Neutrophil (primary cell): ENCODE measurements around the gene AGAP1.

Experiments
- H3K27ac ChIP-seq: fragments of 200-600 bp; sonication (generic); 2 replicates; pipeline ENCODE4 v1.5.1; 2016; ENCODE audit warnings: mild to moderate bottlenecking, moderate library complexity
- H3K27me3 ChIP-seq: fragments of 200-600 bp; sonication (generic); 2 replicates; pipeline ENCODE4 v1.6.0; 2016; ENCODE audit warnings: mild to moderate bottlenecking
- H3K36me3 ChIP-seq: fragments of 200-600 bp; sonication (generic); 2 replicates; pipeline ENCODE4 v1.5.1; 2017
- H3K4me1 ChIP-seq, 2 experiments: fragments of 200-600 bp in 1 of 2; sonication (generic) in 1 of 2; 1 replicate in 1 of 2; 2 replicates in 1 of 2; pipeline versions ENCODE4 v1.5.1 to v1.6.1; 2013 to 2016; ENCODE audit warnings: low read depth in 1 of 2, low read length in 1 of 2, mild to moderate bottlenecking in 1 of 2, moderate library complexity in 1 of 2; ENCODE audit not compliant: control insufficient read depth in 1 of 2, insufficient read depth in 1 of 2
- H3K4me3 ChIP-seq, 2 experiments: fragments of 200-600 bp in 1 of 2; sonication (generic) in 1 of 2; 1 replicate in 1 of 2; 2 replicates in 1 of 2; pipeline ENCODE4 v1.5.1; 2013 to 2016; ENCODE audit warnings: low read depth in 1 of 2, low read length in 1 of 2, mild to moderate bottlenecking in 1 of 2, moderate library complexity in 1 of 2
- H3K9me3 ChIP-seq: fragments of 200-600 bp; sonication (generic); 2 replicates; pipeline ENCODE4 v1.5.1; 2016
- CTCF ChIP-seq: fragments of 200-600 bp; sonication (generic); IDR thresholded peaks from 2 replicates; pipeline ENCODE4 v1.5.1; 2016; ENCODE audit warnings: antibody characterized with exemption

The AGAP1 gene

GRCh38 chr2:235719146-235719942 is 225.5 kb downstream of the AGAP1 start:
- H3K9me3 ChIP-seq, result no peaks in the 10 kb centered on the region
- H3K4me1 ChIP-seq, result no peaks in the 10 kb centered on the region
- no peak overlapping the region for H3K27ac ChIP-seq
- no peak for TF ChIP-seq CTCF
- H3K36me3 ChIP-seq, result no peaks in the 10 kb centered on the region
- no peak overlapping the region for H3K4me3 ChIP-seq
- no peaks in the 10 kb centered on the region for H3K27me3 ChIP-seq

- Histone ChIP-seq H3K27ac (no peak overlapping the region), H3K4me1 (no peaks in the 10 kb centered on the region), H3K4me3 (no peak overlapping the region), H3K36me3 (no peaks in the 10 kb centered on the region), H3K9me3 (no peaks in the 10 kb centered on the region), H3K27me3 (no peaks in the 10 kb centered on the region)
- no peak for TF ChIP-seq CTCF
Observed at GRCh38 chr2:235721625-235722024, 227.8 kb downstream of the AGAP1 start.

DNA sequence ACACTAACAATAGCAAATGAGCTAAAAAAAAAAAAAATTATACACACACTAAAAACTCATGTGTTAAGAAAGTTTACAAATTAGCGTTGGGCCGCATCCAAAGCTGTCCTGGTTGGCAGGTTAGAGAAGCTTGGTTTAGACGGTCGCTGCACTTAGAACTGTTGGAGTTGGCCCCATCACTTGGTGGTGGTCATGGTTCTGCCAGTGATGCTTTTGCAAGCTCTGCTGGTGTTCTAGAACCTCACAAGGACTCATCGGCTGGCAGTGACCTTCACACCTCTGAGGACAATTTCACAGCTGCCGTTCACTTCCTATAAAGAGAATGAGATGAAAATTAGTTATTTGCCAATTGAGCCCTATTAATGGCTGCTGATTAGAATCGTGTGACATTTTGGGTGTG is 229.0 kb downstream of the AGAP1 start:
- Histone ChIP-seq H3K27me3 (peaks cover 7% of the 10 kb centered on the region), H3K27ac (no peak overlapping the region), H3K9me3 (no peaks in the 10 kb centered on the region), H3K4me3 (no peak overlapping the region), H3K4me1 (no peaks in the 10 kb centered on the region), H3K36me3 (no peaks in the 10 kb centered on the region)
- no peak for TF ChIP-seq CTCF

- TF ChIP-seq CTCF, result no peak
- Histone ChIP-seq H3K27me3 (peaks cover 7% of the 10 kb centered on the region), H3K4me3 (no peak overlapping the region), H3K9me3 (no peaks in the 10 kb centered on the region), H3K36me3 (no peaks in the 10 kb centered on the region), H3K27ac (no peak overlapping the region), H3K4me1 (no peaks in the 10 kb centered on the region)
Observed at GRCh38 chr2:235723371-235723770, 229.5 kb downstream of the AGAP1 start.

- Histone ChIP-seq H3K27me3 (peaks cover 7% of the 10 kb centered on the region), H3K27ac (no peak overlapping the region), H3K36me3 (no peaks in the 10 kb centered on the region), H3K4me3 (no peak overlapping the region), H3K4me1 (no peaks in the 10 kb centered on the region), H3K9me3 (no peaks in the 10 kb centered on the region)
- TF ChIP-seq CTCF, result no peak
Observed at GRCh38 chr2:235723811-235724465, 230.1 kb downstream of the AGAP1 start.
